ENCODE data around the gene PDXK.

Gene PDXK

DNA sequence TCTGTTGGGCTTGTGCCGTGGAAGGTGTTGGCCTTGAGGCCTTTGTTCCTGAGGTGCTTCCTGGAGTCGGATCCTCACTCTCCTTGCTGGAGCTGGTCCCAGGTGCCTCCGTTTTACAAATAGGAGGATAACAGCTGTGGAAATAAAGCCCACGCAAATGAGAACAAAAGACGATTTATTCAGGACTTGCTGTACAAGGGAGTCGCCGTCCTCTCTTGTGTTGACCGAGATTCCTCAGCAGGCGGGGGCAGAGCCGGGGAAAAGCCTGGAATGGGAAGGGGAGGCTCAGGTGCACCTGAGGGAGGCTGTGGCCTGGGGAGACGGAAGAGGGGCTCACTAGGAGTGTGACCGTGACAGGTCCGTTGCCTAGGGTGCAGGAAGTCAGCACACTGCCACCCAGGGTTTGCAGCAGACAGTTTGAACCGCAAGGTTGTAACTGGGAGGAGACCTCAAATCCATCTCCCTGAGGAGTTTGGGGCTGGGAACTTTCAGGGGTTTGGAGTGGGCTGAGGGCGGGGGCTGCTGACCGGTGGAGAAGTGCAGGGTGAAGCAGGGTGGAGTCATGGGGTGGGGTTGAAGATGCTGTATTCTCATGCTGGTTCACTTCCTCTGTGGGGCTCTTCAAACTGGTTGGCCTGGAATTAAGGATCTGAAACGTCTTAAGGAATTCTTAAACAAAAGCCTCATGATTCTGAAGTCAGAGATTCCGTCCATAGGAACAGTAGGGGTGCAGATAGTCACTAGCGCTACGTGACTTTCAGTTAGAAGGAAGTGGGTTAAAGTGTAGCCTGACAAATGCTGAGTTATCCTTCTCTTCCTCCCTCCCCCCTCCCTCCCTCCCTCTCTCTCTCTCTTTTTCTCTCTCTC is 59.8 kb downstream of the PDXK start:
- Histone ChIP-seq H3K27ac (ENCODE audit: low read depth, low read length) (no peak overlapping the region), H3K9ac (ENCODE audit: low read depth, low read length) (no peak overlapping the region)

DNA sequence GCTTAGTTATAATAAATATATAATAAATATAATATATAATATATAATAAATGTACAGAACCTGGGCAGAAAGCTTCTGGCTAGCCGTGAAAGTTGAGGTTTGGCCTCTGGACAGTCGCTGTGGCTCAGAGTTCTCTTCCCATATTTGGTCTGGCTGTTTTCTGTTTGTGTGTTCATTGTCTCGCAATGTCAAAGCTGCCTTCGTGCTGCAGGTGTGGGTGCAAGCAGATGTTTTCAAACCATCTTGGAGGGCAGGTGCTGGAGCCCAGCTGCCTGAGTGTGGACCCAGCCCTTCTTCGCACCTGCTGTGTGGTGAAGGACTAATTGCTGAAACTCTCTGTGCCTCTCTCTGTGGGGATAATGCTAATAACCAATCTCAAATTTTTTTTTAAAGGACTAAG is 60.7 kb downstream of the PDXK start:
- Histone ChIP-seq H3K27ac (ENCODE audit: low read depth, low read length) (no peak overlapping the region), H3K27me3 (ENCODE audit: control insufficient read depth, insufficient read depth, low read length) (no peaks in the 10 kb centered on the region), H3K4me3 (ENCODE audit: low read depth, low read length) (no peak overlapping the region), H3K9me3 (ENCODE audit: control insufficient read depth, insufficient read depth, low read length) (no peaks in the 10 kb centered on the region), H3K9ac (ENCODE audit: low read depth, low read length) (no peak overlapping the region), H3K4me1 (ENCODE audit: control insufficient read depth, insufficient read depth, low read length) (peaks cover 7% of the 10 kb centered on the region; the same call in 1 of the 2 replicates), H3K36me3 (ENCODE audit: control insufficient read depth, insufficient read depth, low read length) (no peaks in the 10 kb centered on the region)

More for the DNA sequence above, 59.8 kb downstream of the PDXK start:
- Histone ChIP-seq H3K4me1 (ENCODE audit: control insufficient read depth, insufficient read depth, low read length) (peaks cover 7% of the 10 kb centered on the region; the same call in 1 of the 2 replicates), H3K27me3 (ENCODE audit: control insufficient read depth, insufficient read depth, low read length) (no peaks in the 10 kb centered on the region), H3K4me3 (ENCODE audit: low read depth, low read length) (no peak overlapping the region), H3K9me3 (ENCODE audit: control insufficient read depth, insufficient read depth, low read length) (no peaks in the 10 kb centered on the region), H3K36me3 (ENCODE audit: control insufficient read depth, insufficient read depth, low read length) (peaks cover 9% of the 10 kb centered on the region)

DNA sequence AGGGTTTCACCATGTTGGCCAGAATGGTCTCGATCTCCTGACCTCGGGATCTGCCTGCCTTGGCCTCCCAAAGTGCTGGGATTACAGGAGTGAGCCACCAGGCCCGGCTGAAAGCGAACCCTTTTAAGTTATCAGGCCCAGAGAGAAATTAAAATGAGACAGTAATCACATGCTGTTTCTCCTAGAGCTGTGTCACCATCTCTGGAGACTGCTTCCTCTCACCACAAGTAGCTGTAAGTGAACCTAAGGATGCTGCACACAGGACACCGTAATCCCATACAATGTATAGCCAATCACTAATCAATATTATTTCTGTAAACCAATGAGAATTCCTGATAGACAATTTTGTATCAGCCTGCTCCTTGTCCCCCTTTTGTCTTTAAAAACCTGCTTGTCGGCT is 62.9 kb downstream of the PDXK start:
- H3K9me3 ChIP-seq (ENCODE audit: control insufficient read depth, insufficient read depth, low read length), result no peaks in the 10 kb centered on the region
- H3K36me3 ChIP-seq (ENCODE audit: control insufficient read depth, insufficient read depth, low read length), result no peaks in the 10 kb centered on the region
- no peak overlapping the region for H3K9ac ChIP-seq (ENCODE audit: low read depth, low read length)
- H3K4me1 ChIP-seq (ENCODE audit: control insufficient read depth, insufficient read depth, low read length), result peaks cover 3% of the 10 kb centered on the region; the same call in 1 of the 2 replicates
- H3K27me3 ChIP-seq (ENCODE audit: control insufficient read depth, insufficient read depth, low read length), result no peaks in the 10 kb centered on the region
- H3K4me3 ChIP-seq (ENCODE audit: low read depth, low read length), result no peak overlapping the region
- H3K27ac ChIP-seq (ENCODE audit: low read depth, low read length), result no peak overlapping the region

DNA sequence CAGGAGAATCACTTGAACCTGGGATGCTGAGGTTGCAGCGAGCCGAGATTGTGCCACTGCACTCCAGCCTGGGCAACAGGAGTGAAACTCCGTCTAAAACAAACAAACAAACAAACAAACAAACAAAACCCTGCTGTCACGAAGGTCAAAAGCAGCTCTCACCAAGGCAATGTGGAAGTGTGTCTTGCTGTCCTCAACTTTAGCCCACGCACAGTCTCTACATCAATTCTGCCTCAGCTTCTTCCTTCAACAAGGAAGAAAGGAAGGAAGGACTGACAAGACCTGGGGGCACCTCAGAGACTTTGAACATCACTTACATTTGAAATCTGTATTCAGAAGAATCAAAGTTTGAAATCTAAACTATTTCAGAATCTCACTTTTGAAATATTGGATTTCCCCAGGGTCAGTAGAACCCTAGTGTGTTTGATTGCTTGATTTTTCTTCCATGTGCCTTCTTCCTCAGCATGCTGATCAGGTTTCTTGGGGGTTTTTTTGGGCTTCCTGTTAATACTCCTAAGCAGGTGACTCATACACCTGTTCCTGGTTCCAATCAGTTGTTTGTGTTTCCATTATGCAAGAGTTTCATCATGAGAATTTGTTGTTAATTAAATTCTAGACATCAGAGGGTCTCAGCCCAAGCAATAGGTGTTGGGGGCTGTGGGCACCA is 63.6 kb downstream of the PDXK start:
- no peak overlapping the region for H3K4me3 ChIP-seq (ENCODE audit: low read depth, low read length)
- no peak overlapping the region for H3K27ac ChIP-seq (ENCODE audit: low read depth, low read length)
- H3K4me1 ChIP-seq (ENCODE audit: control insufficient read depth, insufficient read depth, low read length), result peaks cover 3% of the 10 kb centered on the region; the same call in 1 of the 2 replicates
- H3K9me3 ChIP-seq (ENCODE audit: control insufficient read depth, insufficient read depth, low read length), result no peaks in the 10 kb centered on the region
- no peaks in the 10 kb centered on the region for H3K27me3 ChIP-seq (ENCODE audit: control insufficient read depth, insufficient read depth, low read length)
- H3K9ac ChIP-seq (ENCODE audit: low read depth, low read length), result no peak overlapping the region
- no peaks in the 10 kb centered on the region for H3K36me3 ChIP-seq (ENCODE audit: control insufficient read depth, insufficient read depth, low read length)

DNA sequence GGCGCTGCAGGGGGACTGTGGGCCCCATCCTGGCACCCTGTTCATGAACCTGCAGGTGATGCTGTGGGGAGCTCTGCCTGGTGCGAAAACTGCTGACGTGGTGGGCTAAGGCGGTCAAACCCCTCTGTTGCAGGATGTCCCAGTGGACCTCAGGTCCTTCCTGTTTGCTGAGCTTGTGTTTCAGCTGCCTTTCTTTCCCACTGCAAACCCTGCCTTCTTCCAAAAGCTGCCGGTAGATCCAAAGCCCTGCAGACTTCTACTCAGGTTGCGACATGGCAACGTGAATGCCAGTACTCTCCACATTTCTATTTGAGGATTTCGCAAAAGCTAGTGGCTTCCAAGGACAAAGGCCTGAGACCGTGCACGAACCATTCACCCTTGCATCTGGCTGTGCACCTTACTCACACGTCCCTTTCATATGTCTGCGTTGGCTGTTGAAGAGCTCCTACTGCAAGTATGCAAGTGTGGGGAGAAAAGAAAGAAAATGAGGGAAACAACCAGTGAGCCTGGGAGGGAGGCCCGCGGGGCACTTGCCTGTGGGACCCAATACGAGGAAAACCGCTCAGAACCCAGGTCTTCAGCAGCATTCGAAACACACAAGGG is 64.3 kb downstream of the PDXK start:
- H3K4me3 ChIP-seq (ENCODE audit: low read depth, low read length), result no peak overlapping the region
- no peaks in the 10 kb centered on the region for H3K36me3 ChIP-seq (ENCODE audit: control insufficient read depth, insufficient read depth, low read length)
- no peak overlapping the region for H3K27ac ChIP-seq (ENCODE audit: low read depth, low read length)
- H3K9me3 ChIP-seq (ENCODE audit: control insufficient read depth, insufficient read depth, low read length), result no peaks in the 10 kb centered on the region
- H3K27me3 ChIP-seq (ENCODE audit: control insufficient read depth, insufficient read depth, low read length), result no peaks in the 10 kb centered on the region
- H3K4me1 ChIP-seq (ENCODE audit: control insufficient read depth, insufficient read depth, low read length), result peaks cover 3% of the 10 kb centered on the region; the same call in 1 of the 2 replicates
- H3K9ac ChIP-seq (ENCODE audit: low read depth, low read length), result no peak overlapping the region

DNA sequence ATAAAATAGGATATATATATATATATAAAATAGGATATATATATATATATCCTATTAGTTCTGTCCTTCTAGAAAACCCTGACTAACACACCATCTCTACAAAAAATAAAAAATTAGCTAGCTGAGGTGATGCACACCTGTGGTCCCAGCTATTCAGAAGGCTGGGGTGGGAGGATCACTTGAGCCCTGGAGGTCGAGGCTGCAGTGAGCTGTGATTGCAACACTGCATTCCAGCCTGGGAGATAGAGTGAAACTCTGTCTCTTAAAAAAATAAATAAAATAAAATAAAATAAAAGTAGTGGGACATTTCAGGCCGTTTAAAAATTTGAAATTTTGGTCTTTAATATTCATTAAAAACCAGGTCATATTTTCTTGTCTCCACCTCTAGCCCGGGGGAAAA is 66.2 kb downstream of the PDXK start:
- Histone ChIP-seq H3K27ac (ENCODE audit: low read depth, low read length) (no peak overlapping the region), H3K9ac (ENCODE audit: low read depth, low read length) (no peak overlapping the region), H3K27me3 (ENCODE audit: control insufficient read depth, insufficient read depth, low read length) (no peaks in the 10 kb centered on the region), H3K4me3 (ENCODE audit: low read depth, low read length) (no peak overlapping the region), H3K9me3 (ENCODE audit: control insufficient read depth, insufficient read depth, low read length) (no peaks in the 10 kb centered on the region), H3K4me1 (ENCODE audit: control insufficient read depth, insufficient read depth, low read length) (0 out of 2 replicates have a peak, but pooled peaks cover under 1% of the 10 kb centered on the region), H3K36me3 (ENCODE audit: control insufficient read depth, insufficient read depth, low read length) (no peaks in the 10 kb centered on the region)

DNA sequence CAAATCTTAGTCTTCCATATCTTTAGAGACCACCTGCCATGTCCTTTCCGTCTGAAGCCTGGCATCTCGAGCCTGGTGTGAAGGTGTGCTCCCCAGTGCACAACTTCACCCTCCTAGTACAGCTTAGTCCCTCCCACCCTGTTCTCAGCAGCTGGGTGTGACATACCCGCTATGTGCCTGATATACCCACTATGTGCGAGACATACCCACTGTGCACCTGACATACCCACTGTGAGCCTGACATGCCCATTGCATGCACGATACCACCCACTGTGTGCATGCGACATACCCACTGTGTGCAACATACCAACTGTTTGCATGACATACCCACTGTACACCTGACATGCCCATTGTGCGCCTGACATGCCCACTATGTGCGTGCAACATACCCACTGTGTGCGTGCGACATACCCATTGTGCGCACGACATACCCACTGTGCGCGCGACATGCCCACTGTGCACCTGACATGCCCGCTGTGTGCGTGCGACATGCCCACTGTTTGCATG is 67.4 kb downstream of the PDXK start:
- Histone ChIP-seq H3K4me1 (ENCODE audit: control insufficient read depth, insufficient read depth, low read length) (peaks cover 6% of the 10 kb centered on the region; the same call in 1 of the 2 replicates), H3K9me3 (ENCODE audit: control insufficient read depth, insufficient read depth, low read length) (no peaks in the 10 kb centered on the region), H3K27ac (ENCODE audit: low read depth, low read length) (no peak overlapping the region), H3K27me3 (ENCODE audit: control insufficient read depth, insufficient read depth, low read length) (no peaks in the 10 kb centered on the region), H3K9ac (ENCODE audit: low read depth, low read length) (no peak overlapping the region), H3K36me3 (ENCODE audit: control insufficient read depth, insufficient read depth, low read length) (peaks cover 5% of the 10 kb centered on the region), H3K4me3 (ENCODE audit: low read depth, low read length) (no peak overlapping the region)

DNA sequence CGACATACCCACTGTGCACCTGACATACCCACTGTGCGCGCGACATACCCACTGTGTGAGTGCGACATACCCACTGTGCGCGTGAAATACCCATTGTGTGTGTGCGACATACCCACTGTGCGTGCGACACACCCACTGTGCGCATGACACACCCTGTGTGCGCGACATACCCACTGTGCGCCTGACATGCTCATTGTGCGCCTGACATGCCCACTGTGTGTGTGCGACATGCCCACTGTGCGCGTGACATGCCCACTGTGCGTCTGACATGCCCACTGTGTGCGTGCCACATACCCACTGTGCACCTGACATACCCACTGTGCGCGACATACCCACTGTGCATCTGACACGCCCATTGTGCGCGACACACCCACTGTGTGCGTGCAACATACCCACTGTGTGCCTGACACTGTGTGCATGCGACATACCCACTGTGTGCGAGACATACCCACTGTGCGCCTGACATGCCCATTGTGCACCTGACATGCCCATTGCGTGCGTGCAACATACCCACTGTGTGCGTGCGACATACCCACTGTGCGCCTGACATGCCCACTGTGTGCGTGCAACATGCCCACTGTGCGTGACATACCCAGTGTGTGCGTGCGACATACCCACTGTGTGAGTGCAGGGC is 68.0 kb downstream of the PDXK start:
- H3K9ac ChIP-seq (ENCODE audit: low read depth, low read length), result no peak overlapping the region
- no peak overlapping the region for H3K4me3 ChIP-seq (ENCODE audit: low read depth, low read length)
- no peak overlapping the region for H3K27ac ChIP-seq (ENCODE audit: low read depth, low read length)
- H3K36me3 ChIP-seq (ENCODE audit: control insufficient read depth, insufficient read depth, low read length), result peaks cover 10% of the 10 kb centered on the region
- no peaks in the 10 kb centered on the region for H3K9me3 ChIP-seq (ENCODE audit: control insufficient read depth, insufficient read depth, low read length)
- peaks cover 6% of the 10 kb centered on the region; the same call in 1 of the 2 replicates for H3K4me1 ChIP-seq (ENCODE audit: control insufficient read depth, insufficient read depth, low read length)
- no peaks in the 10 kb centered on the region for H3K27me3 ChIP-seq (ENCODE audit: control insufficient read depth, insufficient read depth, low read length)

DNA sequence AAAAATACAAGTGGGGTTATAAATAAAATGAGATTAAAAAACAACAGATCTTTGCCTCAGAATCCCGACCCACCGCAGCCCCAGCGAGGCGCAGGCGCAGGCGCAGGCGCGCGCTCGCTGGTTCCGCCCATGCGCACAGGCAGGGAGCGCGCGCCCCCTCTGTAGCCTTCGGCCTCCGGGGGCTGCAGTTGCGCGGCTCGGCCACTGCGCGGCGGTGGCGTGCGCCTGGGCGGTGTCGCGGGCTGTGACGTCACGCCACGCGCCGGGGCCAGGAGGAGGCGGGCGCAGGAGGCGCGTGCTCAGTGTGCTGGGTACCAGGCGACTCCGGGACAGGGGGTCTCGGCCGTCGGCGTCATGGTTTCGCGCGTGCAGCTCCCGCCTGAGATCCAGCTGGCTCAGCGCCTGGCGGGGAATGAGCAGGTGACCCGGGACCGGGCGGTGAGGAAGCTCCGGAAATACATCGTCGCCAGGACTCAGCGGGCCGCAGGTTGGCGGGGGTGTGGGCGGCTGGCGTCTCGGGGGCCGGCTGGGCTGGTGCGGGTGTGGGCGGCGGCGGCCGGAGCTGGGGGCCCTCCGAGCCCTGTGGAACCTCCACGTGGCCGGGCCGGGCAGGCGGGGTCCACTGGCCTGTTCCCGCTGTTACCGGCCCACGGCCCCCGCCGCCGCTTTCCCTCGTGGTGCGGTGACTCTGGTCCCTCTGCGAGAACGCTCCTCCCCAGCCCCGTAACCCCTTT is 70.5 kb downstream of the PDXK start, which contains the start of gene RRP1:
TSS of gene RRP1 (plus strand) at position 302 of the 734 bp plus-strand sequence. CDS start at position 355, 53 bp downstream.
- peak within 1 kb of the TSS; percentile 98 for H3K4me3 ChIP-seq (ENCODE audit: low read depth, low read length)
- H3K4me1 ChIP-seq (ENCODE audit: control insufficient read depth, insufficient read depth, low read length), result peaks cover 6% of the 10 kb centered on the region; the same call in 1 of the 2 replicates
- H3K36me3 ChIP-seq (ENCODE audit: control insufficient read depth, insufficient read depth, low read length), result peaks cover 35% of the 10 kb centered on the region
- peak within 1 kb of the TSS; percentile 84 for H3K27ac ChIP-seq (ENCODE audit: low read depth, low read length)
- no peaks in the 10 kb centered on the region for H3K9me3 ChIP-seq (ENCODE audit: control insufficient read depth, insufficient read depth, low read length)
- no peaks in the 10 kb centered on the region for H3K27me3 ChIP-seq (ENCODE audit: control insufficient read depth, insufficient read depth, low read length)
- H3K9ac ChIP-seq (ENCODE audit: low read depth, low read length), result peak within 1 kb of the TSS; percentile 91

DNA sequence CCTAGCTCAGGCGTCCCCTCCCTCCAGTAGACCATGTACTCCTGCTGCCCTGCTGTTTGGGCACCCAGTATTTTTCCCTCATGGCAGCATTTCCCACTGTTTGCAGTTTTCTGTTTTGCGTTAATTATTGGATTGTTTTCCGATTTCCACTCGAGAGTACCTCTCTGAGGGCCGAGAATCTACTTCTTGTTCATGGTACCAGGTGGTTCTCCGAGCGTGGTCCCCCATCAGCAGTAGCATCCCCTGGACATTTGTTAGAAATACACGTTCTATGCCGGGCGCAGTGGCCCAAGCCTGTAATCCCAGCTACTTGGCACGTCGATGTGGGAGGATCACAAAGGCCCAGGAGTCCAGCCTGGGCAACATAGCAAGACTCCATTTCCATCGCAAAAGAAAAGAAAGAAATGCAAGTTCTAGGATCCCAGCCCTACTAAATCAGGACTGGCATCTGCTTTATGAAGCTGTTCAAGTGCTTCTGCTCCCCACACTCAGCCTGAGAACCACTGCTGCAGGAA is 71.1 kb downstream of the PDXK start:
- Histone ChIP-seq H3K27ac (ENCODE audit: low read depth, low read length) (peak overlapping the region; percentile 69), H3K4me1 (ENCODE audit: control insufficient read depth, insufficient read depth, low read length) (peaks cover 6% of the 10 kb centered on the region; the same call in 1 of the 2 replicates), H3K9me3 (ENCODE audit: control insufficient read depth, insufficient read depth, low read length) (no peaks in the 10 kb centered on the region), H3K36me3 (ENCODE audit: control insufficient read depth, insufficient read depth, low read length) (peaks cover 42% of the 10 kb centered on the region), H3K27me3 (ENCODE audit: control insufficient read depth, insufficient read depth, low read length) (no peaks in the 10 kb centered on the region), H3K9ac (ENCODE audit: low read depth, low read length) (peak overlapping the region; percentile 86), H3K4me3 (ENCODE audit: low read depth, low read length) (peak overlapping the region; percentile 98)

All from HUES48 (cell line).